ENCODE results near the gene DUS2. TPM values are rescaled to one million over a fixed set of nuclear protein-coding genes. Genes with fewer than 3 reads are reported as not detected.
A peak's percentile ranks its signal among the peaks of the same experiment; 100 is the strongest.

Gene DUS2
- total and polyA plus RNA-seq, 9 of the 15 experiments (the other 6 are each of a cell fraction or from before 2014, with no cell fraction given), result 5.8 to 22.5 (median 20.6) TPM

- H4K20me1 ChIP-seq (replicated peaks; ENCODE audit: control insufficient read depth, insufficient read depth, low read length), result no peaks in the 10 kb centered on the region
- no peak for ATAC-seq
- H3K36me3 ChIP-seq (ENCODE audit: control insufficient read depth, insufficient read depth, low read length), result peaks cover 17% of the 10 kb centered on the region
- peak overlapping the region; percentile 97 for H3K27ac ChIP-seq (ENCODE audit: extremely low read depth, low read depth, low read length)
- H3K27me3 ChIP-seq (ENCODE audit: control insufficient read depth in 2 of 2, insufficient read depth in 2 of 2, low read length in 2 of 2), result no peaks in the 10 kb centered on the region
- in situ Hi-C loops (cut with MboI) (no loop called here), intact Hi-C loops (cut with micrococcal nuclease) (no loop called here)
- ChIA-PET CTCF (ENCODE audit: low intra/inter-chr PET ratio) (no interaction called here), POLR2A (interaction anchor here (0.6 to 0.8 kb wide), 3 partner anchors 15 to 18 kb away, joined by 3 to 4 read pairs (median 3); no protein-coding TSS in a partner anchor)
- no TSS peak for BruUV-seq (replicated peaks)
- H3K9me3 ChIP-seq (replicated peaks; ENCODE audit: control insufficient read depth, insufficient read depth, low read depth, low read length), result no peaks in the 10 kb centered on the region
- no peak overlapping the region for H3K4me2 ChIP-seq (ENCODE audit: insufficient read depth, low read length)
- TF ChIP-seq ZKSCAN1 (IDR thresholded peaks at IDR 0.05; ENCODE audit: low read depth, low read length) (no peak), HSF4 (CRISPR knock-in tag; IDR thresholded peaks at IDR 0.05; ENCODE audit: borderline replicate concordance) (no peak), ZNF766 (CRISPR knock-in tag; conservative IDR thresholded peaks at IDR 0.05) (no peak), SOX6 (IDR thresholded peaks at IDR 0.05) (no peak), ELF2 (CRISPR knock-in tag; IDR thresholded peaks at IDR 0.05) (no peak), ZFP36 (IDR thresholded peaks at IDR 0.05; ENCODE audit: low read depth, low read length, partially characterized antibody) (no peak), ZNF316 (IDR thresholded peaks at IDR 0.05) (no peak), SMAD4 (CRISPR knock-in tag; conservative IDR thresholded peaks at IDR 0.05) (no peak), ARID3B (CRISPR knock-in tag; IDR thresholded peaks at IDR 0.05; ENCODE audit: borderline replicate concordance) (no peak), MAZ (CRISPR knock-in tag; conservative IDR thresholded peaks at IDR 0.05 in 1 of 2, IDR thresholded peaks at IDR 0.05 in 1 of 2) (no peak), RNF219 (CRISPR knock-in tag; IDR thresholded peaks at IDR 0.05) (no peak), SIRT6 (IDR thresholded peaks at IDR 0.05; ENCODE audit: low read depth, low read length) (no peak), TGIF2 (CRISPR knock-in tag; IDR thresholded peaks at IDR 0.05) (no peak), ZSCAN32 (CRISPR knock-in tag; IDR thresholded peaks at IDR 0.05) (no peak)
- H3K4me1 ChIP-seq (replicated peaks in 1 of 2; ENCODE audit: control insufficient read depth in 2 of 2, insufficient read depth in 2 of 2, low read length in 2 of 2), result peaks cover 59 to 62% of the 10 kb centered on the region in 2 experiments
- 59% methylated on average over 2 of the region's 2 CpGs for WGBS (ENCODE audit: insufficient coverage, low coverage, missing lambda C conversion rate)
- DNase-seq (ENCODE audit: extremely low read depth in 1 of 4, low spot score in 3 of 4), result no peak
- no peak for FAIRE-seq
- no peak overlapping the region for H3K4me3 ChIP-seq
- peak overlapping the region; percentile 15 to 97; a peak in 2 of 4 replicates for H3K9ac ChIP-seq (ENCODE audit: insufficient read depth in 1 of 2, low read depth in 2 of 2, low read length in 2 of 2)
- peaks cover 2% of the 10 kb centered on the region for H3K9me1 ChIP-seq (ENCODE audit: control insufficient read depth, insufficient read depth, low read length)
- H2AFZ ChIP-seq (ENCODE audit: low read depth, low read length), result no peak overlapping the region
- peaks cover 28% of the 10 kb centered on the region for H3K79me2 ChIP-seq (ENCODE audit: control insufficient read depth, insufficient read depth, low read length)
Observed at GRCh38 chr16:68082629-68083238, 59.6 kb downstream of the DUS2 start.
